Transverse colon (tissue), 4 donors: ENCODE results near the gene MTRFR. TPM values are rescaled to one million over a fixed set of nuclear protein-coding genes. Genes with fewer than 3 reads are reported as not detected.
"Not testable (repeated sequence)": the region's sequence is repeated elsewhere in the genome, so short reads cannot be mapped to it uniquely, and the experiment has no call there.

Source experiments
- DNase-seq: peaks from one replicate; pipeline ENCODE4 v3.0.0-alpha.2; 2019
- H3K27ac ChIP-seq, 4 donors: fragments of 200-600 bp; sonication (generic); 2 replicates each; pipeline ENCODE4 v1.5.1; 2016 to 2018; ENCODE audit warnings: inconsistent platforms in 4 of 4
- H3K27me3 ChIP-seq: fragments of 200-600 bp; sonication (generic); 2 replicates; pipeline ENCODE4 v1.5.1; 2017; ENCODE audit warnings: inconsistent platforms
- H3K36me3 ChIP-seq, 4 donors: fragments of 200-600 bp; sonication (generic); 2 replicates each; pipeline ENCODE4 v1.5.1; 2017 to 2019; ENCODE audit warnings: inconsistent platforms in 4 of 4
- H3K4me1 ChIP-seq, 4 donors: fragments of 200-600 bp; sonication (generic); 2 replicates each; pipeline ENCODE4 v1.5.1; 2017 to 2020; ENCODE audit warnings: inconsistent platforms in 4 of 4
- H3K4me3 ChIP-seq, 4 donors: fragments of 200-600 bp; sonication (generic); 1 replicate in 1 of 4; 2 replicates in 3 of 4; pipeline versions ENCODE4 v1.5.1 to v1.6.1; 2017 to 2019; ENCODE audit warnings: inconsistent platforms in 4 of 4
- H3K9me3 ChIP-seq, 2 donors: fragments of 200-600 bp; sonication (generic); 2 replicates each; pipeline ENCODE4 v1.5.1; 2017 to 2019; ENCODE audit warnings: inconsistent platforms in 2 of 2
- EP300 ChIP-seq: sonication (generic); formaldehyde crosslinking; IDR thresholded peaks from one replicate; pipeline ENCODE4 v1.6.1; 2017; ENCODE audit warnings: antibody characterized with exemption, low read depth
- POLR2A ChIP-seq: fragments of 450-650 bp; IDR thresholded peaks from one replicate; pipeline ENCODE4 v1.6.1; 2016; ENCODE audit warnings: antibody characterized with exemption, mild to moderate bottlenecking, moderate library complexity
- POLR2AphosphoS5 ChIP-seq, 3 donors: sonication (generic); formaldehyde crosslinking; IDR thresholded peaks; one replicate each; pipeline ENCODE4 v1.6.1; 2016; ENCODE audit warnings: antibody characterized with exemption in 3 of 3
- WGBS, 2 donors: methylation state at CpG; one replicate each; pipeline ENCODE4 v1.1.5; 2018; ENCODE audit warnings: low coverage in 1 of 2; 5-methylcytosine and 5-hydroxymethylcytosine counted together
- in situ Hi-C, 4 donors: fragments of 200-750 bp; cut with MboI; loops; one replicate each; pipeline versions ENCODE4 v1.15.0 to v1.15.1; 2017; ENCODE audit warnings: low sequenced_read_pairs in 3 of 4, low pct_ligation_motif_present in 1 of 4, low pct_unique_long_range_greater_than_20kb in 1 of 4
- intact Hi-C: fragments of 100-400 bp; cut with DNase I; formaldehyde crosslinking; loops from one replicate; pipeline ENCODE4 v1.15.1; 2023; ENCODE audit warnings: low total_unique reads
- total RNA-seq, 4 donors: library from RNA; depleted of rRNA; stranded (reverse); fragments of >200 nt; gene quantifications; one replicate each; pipeline ENCODE4 v1.1.0, GENCODE V29; 2016
- TF ChIP-seq, protein P1 (sequence below), 5 experiments: fragments of 200-600 bp in 3 of 5; fragments of 450-650 bp in 2 of 5; sonication (generic) in 3 of 5; IDR thresholded peaks; 1 replicate in 2 of 5; 2 replicates in 3 of 5; pipeline ENCODE4 v1.5.1; 2016 to 2017; ENCODE audit warnings: antibody characterized with exemption in 5 of 5, inconsistent platforms in 3 of 5, mild to moderate bottlenecking in 2 of 5, moderate library complexity in 1 of 5

MTRFR gene
- total RNA-seq: 10 to 100 TPM in 2 of 4 donors, 1 to 10 TPM in 2; 3.6 to 19.2 (median 9.7) TPM

DNA sequence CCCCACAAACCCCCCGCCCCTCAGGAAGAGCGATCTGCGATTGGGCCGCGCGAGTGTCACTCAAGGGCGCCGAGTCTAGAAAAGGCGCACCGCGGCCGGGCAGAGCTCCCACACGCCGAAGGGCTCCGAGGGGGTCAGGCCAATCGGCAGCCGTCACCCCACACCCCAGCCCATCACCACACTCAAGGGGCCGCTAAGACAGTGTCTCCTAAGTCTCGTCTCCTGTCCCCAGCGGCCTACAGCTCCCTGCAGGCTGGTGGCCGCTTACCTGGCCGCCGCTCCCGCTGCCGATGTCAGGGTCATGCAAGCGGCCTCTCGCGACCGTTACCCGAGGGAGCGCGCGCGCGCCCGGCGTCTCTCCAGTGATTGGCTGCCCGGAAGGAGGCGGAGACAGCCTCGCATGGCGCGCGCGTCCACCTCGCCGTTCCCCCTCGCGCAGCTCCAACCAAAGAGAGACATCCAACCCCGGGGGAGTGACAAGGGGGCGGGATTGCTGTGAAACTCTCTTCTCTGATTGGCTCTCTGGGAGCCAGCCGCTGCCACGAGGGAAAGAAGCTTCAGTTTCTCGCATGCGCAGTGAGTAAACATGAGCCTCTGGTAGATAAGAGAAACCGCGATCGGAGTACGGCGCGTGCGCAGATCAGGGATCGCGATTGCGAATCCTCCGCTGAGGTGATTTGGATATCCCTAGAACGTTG lies at the start of gene MTRFR, which contains the start of gene MPHOSPH9:
Gene MTRFR (plus strand): TSS at position 630 of the 698 bp plus-strand sequence. CDS start 20,239 bp downstream, outside the sequence.
Gene MPHOSPH9 (minus strand): TSS at position 335 of the 698 bp plus-strand sequence. CDS start 2,777 bp downstream, outside the sequence.
- intact Hi-C loops (loop anchor here (10.0 kb wide), 1 partner anchor 258 kb away; the partner anchor contains the start of gene OGFOD2), in situ Hi-C loops (loop anchor here in 3 of 4 donors (10.0 to 25.0 kb wide), 3 partner anchors 196 to 371 kb away; partner anchors contain the start of gene OGFOD2 (in 2 of the 3))
- H3K27ac ChIP-seq: peak within 1 kb of the TSS; percentile 93 to 96 (median 94)
- 0% methylated on average over 47 of the region's 66 CpGs; no CpG with 5 or more reads in 1 of the 2 donors for WGBS, 2 donors
- TF ChIP-seq POLR2AphosphoS5 (IDR thresholded peaks at IDR 0.05): peak; percentile 94 to 98 (median 98)
- no peak for TF ChIP-seq EP300
- TF ChIP-seq, protein P1, sequence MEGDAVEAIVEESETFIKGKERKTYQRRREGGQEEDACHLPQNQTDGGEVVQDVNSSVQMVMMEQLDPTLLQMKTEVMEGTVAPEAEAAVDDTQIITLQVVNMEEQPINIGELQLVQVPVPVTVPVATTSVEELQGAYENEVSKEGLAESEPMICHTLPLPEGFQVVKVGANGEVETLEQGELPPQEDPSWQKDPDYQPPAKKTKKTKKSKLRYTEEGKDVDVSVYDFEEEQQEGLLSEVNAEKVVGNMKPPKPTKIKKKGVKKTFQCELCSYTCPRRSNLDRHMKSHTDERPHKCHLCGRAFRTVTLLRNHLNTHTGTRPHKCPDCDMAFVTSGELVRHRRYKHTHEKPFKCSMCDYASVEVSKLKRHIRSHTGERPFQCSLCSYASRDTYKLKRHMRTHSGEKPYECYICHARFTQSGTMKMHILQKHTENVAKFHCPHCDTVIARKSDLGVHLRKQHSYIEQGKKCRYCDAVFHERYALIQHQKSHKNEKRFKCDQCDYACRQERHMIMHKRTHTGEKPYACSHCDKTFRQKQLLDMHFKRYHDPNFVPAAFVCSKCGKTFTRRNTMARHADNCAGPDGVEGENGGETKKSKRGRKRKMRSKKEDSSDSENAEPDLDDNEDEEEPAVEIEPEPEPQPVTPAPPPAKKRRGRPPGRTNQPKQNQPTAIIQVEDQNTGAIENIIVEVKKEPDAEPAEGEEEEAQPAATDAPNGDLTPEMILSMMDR (IDR thresholded peaks at IDR 0.05): peak in 1 of 5 experiments; percentile 15
- peak; percentile 97 for TF ChIP-seq POLR2A
- peaks cover 21 to 58% (median 30%) of the 10 kb centered on the region in 4 donors for H3K4me1 ChIP-seq
- H3K36me3 ChIP-seq: no peaks in the 10 kb centered on the region
- no peaks in the 10 kb centered on the region for H3K27me3 ChIP-seq
- peak within 1 kb of the TSS; percentile 47 to 98 (median 76) for H3K4me3 ChIP-seq
- peak; percentile 99 for DNase-seq
- no peaks in the 10 kb centered on the region for H3K9me3 ChIP-seq

DNA sequence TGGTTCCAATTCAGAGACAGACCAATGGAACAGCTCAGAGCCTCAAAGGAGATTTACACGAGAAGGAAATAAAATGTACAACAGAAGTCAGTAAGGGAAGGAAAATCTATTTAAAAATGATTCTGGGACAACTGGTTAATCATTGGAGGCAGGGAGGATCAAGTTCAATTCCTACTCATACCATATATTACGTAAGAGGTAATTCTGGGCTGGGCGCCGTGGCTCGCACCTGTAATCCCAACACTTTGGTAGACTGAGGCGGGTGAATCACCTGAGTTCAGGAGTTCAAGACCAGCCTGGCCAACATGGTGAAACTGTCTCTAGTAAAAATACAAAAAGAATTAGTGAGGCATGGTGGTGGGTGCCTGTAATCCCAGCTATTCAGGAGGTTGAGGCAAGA lies 45.6 kb upstream of the MTRFR start:
- no peak overlapping the region for H3K4me3 ChIP-seq
- no peak for DNase-seq
- WGBS, 2 donors: 78 to 84% methylated on average over 2 to 6 of the region's 6 CpGs
- no peak overlapping the region for H3K27ac ChIP-seq
- intact Hi-C loops (no loop called here), in situ Hi-C loops (no loop called here)
- no peaks in the 10 kb centered on the region for H3K9me3 ChIP-seq
- TF ChIP-seq, protein P1 (IDR thresholded peaks at IDR 0.05): no peak
- TF ChIP-seq POLR2AphosphoS5 (IDR thresholded peaks at IDR 0.05) (no peak), POLR2A (no peak), EP300 (no peak)
- H3K36me3 ChIP-seq: peaks cover 0 to 15% (median 6%) of the 10 kb centered on the region in 4 donors
- no peaks in the 10 kb centered on the region for H3K4me1 ChIP-seq
- no peaks in the 10 kb centered on the region for H3K27me3 ChIP-seq

DNA sequence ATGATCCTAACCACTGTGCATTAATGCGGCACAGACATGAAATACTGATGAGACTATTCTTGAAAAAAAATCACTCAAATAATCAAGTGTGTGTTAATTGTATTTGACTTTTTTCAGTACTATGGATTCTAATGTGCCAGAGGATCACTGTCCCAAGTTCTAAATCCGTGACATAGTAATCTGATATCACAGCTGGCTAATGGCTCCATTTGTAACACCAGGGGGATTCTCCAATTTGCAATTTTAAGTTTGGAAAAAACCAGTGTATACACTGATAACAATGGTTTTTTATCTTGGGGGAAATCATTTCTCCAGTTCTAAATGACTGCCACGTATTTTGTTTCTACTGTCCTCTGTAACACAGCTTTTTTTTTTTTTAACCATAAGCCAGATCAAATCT lies 33.3 kb upstream of the MTRFR start:
- 91 to 100% methylated on average over 3 of the region's 3 CpGs for WGBS, 2 donors
- peaks cover 0 to 15% (median 5%) of the 10 kb centered on the region in 4 donors for H3K36me3 ChIP-seq
- H3K27ac ChIP-seq: no peak overlapping the region
- no peaks in the 10 kb centered on the region for H3K9me3 ChIP-seq
- no peaks in the 10 kb centered on the region for H3K27me3 ChIP-seq
- DNase-seq: no peak
- intact Hi-C loops (no loop called here), in situ Hi-C loops (no loop called here)
- TF ChIP-seq, protein P1 (IDR thresholded peaks at IDR 0.05): no peak
- TF ChIP-seq EP300 (no peak), POLR2AphosphoS5 (IDR thresholded peaks at IDR 0.05) (no peak), POLR2A (no peak)
- H3K4me3 ChIP-seq: no peak overlapping the region
- no peaks in the 10 kb centered on the region for H3K4me1 ChIP-seq

DNA sequence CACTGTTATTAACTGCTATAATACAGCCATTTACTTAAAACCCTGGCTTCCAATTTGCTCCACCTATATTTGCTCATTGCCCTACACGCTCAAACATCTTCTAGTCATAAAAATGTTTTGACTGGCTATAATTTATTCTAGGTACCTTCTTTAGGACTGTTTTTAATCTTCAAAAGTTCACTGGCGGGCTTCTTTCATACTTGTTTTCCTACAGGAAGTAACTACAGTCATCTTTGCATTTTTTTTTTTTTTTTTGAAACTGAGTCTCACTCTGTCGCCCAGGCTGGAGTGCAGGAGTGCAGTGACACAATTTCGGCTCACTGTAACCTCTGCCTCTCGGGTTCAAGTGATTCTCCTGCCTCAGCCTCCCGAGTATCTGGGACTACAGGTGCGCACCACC lies 32.8 kb upstream of the MTRFR start:
- Histone ChIP-seq H3K9me3 (no peaks in the 10 kb centered on the region), H3K4me3 (no peak overlapping the region), H3K27ac (no peak overlapping the region), H3K27me3 (no peaks in the 10 kb centered on the region), H3K4me1 (no peaks in the 10 kb centered on the region), H3K36me3 (peaks cover 0 to 17% (median 5%) of the 10 kb centered on the region in 4 donors)
- DNase-seq: no peak
- intact Hi-C loops (no loop called here), in situ Hi-C loops (no loop called here)
- TF ChIP-seq, protein P1 (IDR thresholded peaks at IDR 0.05): no peak
- TF ChIP-seq POLR2AphosphoS5 (IDR thresholded peaks at IDR 0.05): no peak
- no peak for TF ChIP-seq POLR2A
- no peak for TF ChIP-seq EP300
- WGBS, 2 donors: 74 to 83% methylated on average over 6 to 7 of the region's 7 CpGs

DNA sequence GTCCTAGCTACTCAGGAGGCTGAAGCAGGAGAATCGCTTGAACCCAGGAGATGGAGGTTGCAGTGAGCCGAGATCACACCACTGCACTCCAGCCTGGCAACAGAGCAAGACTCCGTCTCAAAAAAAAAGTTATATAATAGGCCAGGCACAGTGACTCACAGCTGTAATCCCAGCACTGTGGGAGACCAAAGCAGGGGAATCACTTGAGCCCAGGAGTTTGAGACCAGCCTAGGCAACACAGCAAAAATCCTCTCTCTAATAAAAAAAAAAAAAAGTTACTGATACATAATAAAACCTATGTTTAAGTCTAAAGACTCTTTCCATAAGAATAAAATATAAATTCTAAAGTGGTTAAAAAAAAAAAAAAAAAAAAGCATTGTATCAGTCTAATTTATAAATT lies 26.4 kb upstream of the MTRFR start:
- H3K27ac ChIP-seq, in situ Hi-C loops, intact Hi-C loops, H3K4me3 ChIP-seq, H3K27me3 ChIP-seq, DNase-seq, H3K9me3 ChIP-seq, H3K4me1 ChIP-seq: not testable (repeated sequence)
- peaks cover 0 to 20% (median 1%) of the 10 kb centered on the region in 4 donors for H3K36me3 ChIP-seq
- 67 to 84% methylated on average over 1 to 3 of the region's 3 CpGs for WGBS, 2 donors

DNA sequence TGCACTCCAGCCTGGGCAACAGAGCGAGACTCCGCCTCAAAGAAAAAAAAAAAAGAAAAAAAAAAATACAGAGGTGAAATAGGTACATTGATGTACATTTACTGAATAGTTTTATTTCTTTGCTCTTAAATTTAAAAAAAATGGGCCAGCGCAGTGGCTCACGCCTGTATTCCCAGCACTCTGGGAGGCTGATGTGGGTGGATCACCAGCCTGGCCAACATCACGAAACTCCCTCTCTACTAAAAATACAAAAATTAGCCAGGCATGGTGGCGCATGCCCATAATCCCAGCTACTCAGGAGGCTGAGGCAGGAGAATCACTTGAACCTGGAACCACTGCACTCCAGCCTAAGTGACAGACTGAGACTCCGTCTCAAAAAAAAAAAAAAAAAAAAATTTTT lies 25.4 kb upstream of the MTRFR start:
- intact Hi-C loops, DNase-seq, H3K4me3 ChIP-seq, H3K9me3 ChIP-seq, H3K36me3 ChIP-seq, in situ Hi-C loops, H3K27me3 ChIP-seq, H3K27ac ChIP-seq, H3K4me1 ChIP-seq: not testable (repeated sequence)
- WGBS, 2 donors: 96 to 98% methylated on average over 4 to 7 of the region's 7 CpGs
